Kidney epithelial cell (primary cell): ENCODE measurements around the gene UBXN6. TPM values are rescaled to one million over a fixed set of nuclear protein-coding genes. Genes with fewer than 3 reads are reported as not detected.

ENCODE experiments used
- DNase-seq: peaks from one replicate; pipeline ENCODE4 v3.0.0-alpha.2; 2010; ENCODE audit warnings: low read depth
- H3K27me3 ChIP-seq: 2 replicates; pipeline ENCODE4 v1.6.0; 2011; ENCODE audit warnings: low read length; ENCODE audit not compliant: control insufficient read depth, insufficient read depth
- H3K36me3 ChIP-seq: 2 replicates; pipeline ENCODE4 v1.5.1; 2011; ENCODE audit warnings: low read length; ENCODE audit not compliant: control insufficient read depth, insufficient read depth
- H3K4me3 ChIP-seq: 2 replicates; pipeline ENCODE4 v1.5.1; 2011; ENCODE audit warnings: low read depth, mild to moderate bottlenecking, control low read depth, low read length
- total RNA-seq: library from RNA; depleted of rRNA; stranded (reverse); fragments of >200 nt; gene quantifications from 2 replicates; pipeline ENCODE4 v1.2.3, GENCODE V29; 2015
- TF ChIP-seq, protein P1 (sequence below): IDR thresholded peaks from 2 replicates; pipeline ENCODE4 v1.5.1; 2011; ENCODE audit warnings: mild to moderate bottlenecking, moderate library complexity, low read length, control low read depth, inconsistent platforms; ENCODE audit not compliant: insufficient read depth, poor library complexity, severe bottlenecking

The UBXN6 gene
- total RNA-seq, 1 donor from 2014 or later, result 62.3 TPM

DNA sequence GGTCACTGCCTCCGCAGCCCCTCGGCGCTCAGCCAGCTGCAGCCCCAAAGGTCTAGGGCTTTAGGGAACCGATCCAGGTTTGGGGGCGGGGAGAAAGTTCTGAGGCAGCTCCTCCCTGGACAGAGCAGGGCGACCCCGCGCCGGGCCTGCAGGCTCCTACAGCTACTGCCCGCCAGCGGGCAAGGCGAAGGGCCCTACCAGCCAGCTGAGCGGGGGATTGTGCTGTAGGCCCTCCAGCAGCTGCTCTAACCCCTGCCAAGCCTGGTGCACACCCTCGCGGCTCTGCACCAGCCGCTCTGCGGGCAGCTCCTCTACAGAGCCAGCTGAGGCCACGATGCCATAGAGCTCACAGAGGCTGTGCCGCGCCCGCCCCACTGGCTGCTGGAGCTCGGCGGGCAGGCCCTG is 46.7 kb upstream of the UBXN6 start:
- DNase-seq, result no peak
- Histone ChIP-seq H3K27me3 (no peaks in the 10 kb centered on the region), H3K36me3 (peaks cover 1% of the 10 kb centered on the region), H3K4me3 (no peak overlapping the region)
- TF ChIP-seq, protein P1, sequence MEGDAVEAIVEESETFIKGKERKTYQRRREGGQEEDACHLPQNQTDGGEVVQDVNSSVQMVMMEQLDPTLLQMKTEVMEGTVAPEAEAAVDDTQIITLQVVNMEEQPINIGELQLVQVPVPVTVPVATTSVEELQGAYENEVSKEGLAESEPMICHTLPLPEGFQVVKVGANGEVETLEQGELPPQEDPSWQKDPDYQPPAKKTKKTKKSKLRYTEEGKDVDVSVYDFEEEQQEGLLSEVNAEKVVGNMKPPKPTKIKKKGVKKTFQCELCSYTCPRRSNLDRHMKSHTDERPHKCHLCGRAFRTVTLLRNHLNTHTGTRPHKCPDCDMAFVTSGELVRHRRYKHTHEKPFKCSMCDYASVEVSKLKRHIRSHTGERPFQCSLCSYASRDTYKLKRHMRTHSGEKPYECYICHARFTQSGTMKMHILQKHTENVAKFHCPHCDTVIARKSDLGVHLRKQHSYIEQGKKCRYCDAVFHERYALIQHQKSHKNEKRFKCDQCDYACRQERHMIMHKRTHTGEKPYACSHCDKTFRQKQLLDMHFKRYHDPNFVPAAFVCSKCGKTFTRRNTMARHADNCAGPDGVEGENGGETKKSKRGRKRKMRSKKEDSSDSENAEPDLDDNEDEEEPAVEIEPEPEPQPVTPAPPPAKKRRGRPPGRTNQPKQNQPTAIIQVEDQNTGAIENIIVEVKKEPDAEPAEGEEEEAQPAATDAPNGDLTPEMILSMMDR, result no peak

DNA sequence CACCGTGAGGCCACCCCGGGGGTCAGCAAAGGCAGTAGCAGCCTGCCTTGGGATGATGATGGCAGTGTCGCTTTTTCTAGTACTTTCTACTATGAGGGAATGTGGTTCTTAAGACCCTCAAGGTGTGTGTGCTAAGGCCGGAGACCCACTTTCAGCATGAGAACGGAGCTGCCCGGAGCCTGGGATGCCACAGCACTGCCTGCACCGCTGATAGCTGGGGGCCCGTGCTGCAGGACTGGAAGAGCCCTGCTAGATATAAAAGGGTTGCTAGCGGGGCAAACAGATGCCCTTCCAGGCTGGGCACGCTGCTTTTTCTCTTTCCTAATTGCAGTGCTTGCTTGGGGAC is 46.2 kb upstream of the UBXN6 start:
- Histone ChIP-seq H3K4me3 (no peak overlapping the region), H3K36me3 (peaks cover 1% of the 10 kb centered on the region), H3K27me3 (no peaks in the 10 kb centered on the region)
- TF ChIP-seq, protein P1, result no peak
- no peak for DNase-seq

DNA sequence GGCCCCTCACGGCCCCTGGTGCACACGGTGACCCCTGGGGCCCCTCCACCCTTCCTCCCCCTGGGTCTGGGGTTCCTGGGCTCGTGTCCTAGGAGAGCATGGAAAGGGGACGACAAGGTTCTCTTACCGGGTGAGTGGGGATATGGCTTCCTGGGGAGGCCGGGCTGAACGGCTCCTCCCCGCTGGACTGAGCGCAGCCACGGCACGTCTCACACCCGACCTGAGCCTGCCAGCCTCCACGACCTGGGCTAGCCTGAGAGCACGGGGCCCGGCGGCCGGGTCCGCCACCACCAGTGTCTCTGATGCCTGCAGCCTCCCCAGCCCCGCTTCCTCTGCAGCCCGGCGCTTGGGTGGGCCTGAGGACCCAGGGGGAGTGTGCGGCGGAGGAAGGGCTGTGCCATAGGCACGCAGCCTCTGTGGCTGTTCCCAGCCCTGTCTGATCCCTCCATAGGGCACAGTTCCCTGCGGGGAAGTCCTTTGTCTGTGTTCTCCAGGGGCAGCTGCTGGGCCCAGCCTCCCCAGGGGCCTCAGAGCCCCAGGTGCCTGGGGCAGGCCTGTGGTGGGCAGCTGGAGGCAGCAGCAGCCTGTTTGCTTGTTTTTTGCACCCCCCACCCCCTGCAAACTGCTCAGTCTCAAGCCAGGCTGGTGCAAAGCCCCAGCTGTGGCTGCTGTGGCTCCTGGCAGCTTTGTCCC is 45.7 kb upstream of the UBXN6 start:
- Histone ChIP-seq H3K4me3 (no peak overlapping the region), H3K36me3 (peaks cover 1% of the 10 kb centered on the region), H3K27me3 (no peaks in the 10 kb centered on the region)
- DNase-seq, result no peak
- TF ChIP-seq, protein P1, result no peak

DNA sequence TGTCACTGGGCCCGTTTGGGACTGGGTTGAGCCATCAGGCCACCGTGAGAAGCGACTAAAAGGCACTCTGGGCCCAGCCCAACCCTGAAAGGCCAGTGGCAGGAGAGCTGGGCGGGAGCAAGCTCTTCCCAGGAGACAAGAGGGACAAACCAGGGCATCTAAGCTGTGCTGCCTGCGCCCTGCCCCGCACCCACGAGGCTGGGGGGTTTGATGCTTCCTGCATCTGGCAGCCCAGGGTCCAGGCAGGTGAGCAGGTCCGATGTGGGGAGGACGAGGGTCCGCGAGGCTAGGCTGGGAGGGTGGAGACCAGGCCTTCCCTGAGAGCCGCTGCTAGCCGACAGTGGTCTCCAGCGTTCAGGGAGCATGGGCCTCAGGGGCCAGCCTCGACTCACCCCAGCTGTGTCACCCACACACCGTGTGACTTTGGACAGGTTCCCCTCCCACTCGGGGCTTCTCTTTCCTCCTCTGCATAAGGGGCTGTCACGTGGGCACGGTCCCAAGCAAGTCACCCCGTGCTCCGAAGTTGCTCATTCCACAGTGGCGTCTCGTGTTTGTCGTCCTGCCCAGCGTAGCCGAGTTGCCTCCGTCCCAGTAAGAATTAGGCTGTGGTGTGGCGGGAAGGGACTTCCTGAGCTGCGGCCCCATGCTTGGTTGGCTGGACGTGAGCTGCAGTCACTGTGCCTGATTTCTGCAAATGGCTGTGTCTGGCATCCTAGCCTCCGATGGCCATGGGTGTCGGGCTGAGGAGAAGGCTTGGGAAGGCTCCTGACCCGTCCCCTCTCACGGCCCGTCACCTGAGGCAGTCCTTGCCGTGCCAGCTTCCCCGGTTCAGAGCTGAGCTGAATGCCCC is 44.9 kb upstream of the UBXN6 start:
- Histone ChIP-seq H3K36me3 (peaks cover 1% of the 10 kb centered on the region), H3K27me3 (no peaks in the 10 kb centered on the region), H3K4me3 (no peak overlapping the region)
- TF ChIP-seq, protein P1, result no peak
- DNase-seq, result no peak

DNA sequence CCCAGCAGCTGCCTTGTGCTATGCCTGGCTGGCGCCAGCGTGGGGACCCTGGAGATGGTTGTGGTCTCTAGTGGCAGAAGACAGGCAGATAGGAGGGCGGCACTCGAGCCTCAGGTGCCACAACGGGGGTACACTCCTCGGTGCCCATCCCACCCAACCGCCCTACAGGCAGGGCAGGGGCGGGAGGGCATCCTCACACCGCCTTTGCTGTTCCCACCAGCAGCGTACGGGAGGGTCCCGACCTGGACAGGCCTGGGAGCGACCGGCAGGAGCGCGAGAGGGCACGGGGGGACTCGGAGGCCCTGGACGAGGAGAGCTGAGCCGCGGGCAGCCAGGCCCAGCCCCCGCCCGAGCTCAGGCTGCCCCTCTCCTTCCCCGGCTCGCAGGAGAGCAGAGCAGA is 44.1 kb upstream of the UBXN6 start:
- Histone ChIP-seq H3K36me3 (peaks cover 1% of the 10 kb centered on the region), H3K27me3 (no peaks in the 10 kb centered on the region), H3K4me3 (no peak overlapping the region)
- DNase-seq, result no peak
- TF ChIP-seq, protein P1, result no peak
